NCI-H2196 (cell line): ENCODE results near the gene DCAF15.

Source experiments
- DNase-seq: peaks from one replicate; lab custom pipeline; 2025; ENCODE audit not compliant: unreplicated experiment; lab: John Stamatoyannopoulos, UW

Gene DCAF15

GRCh38 chr19:13974073-13974472, 21.8 kb downstream of the DCAF15 start:
- DNase-seq: peak; percentile 93

- DNase-seq: no peak
Measured at GRCh38 chr19:13975870-13976269, 23.6 kb downstream of the DCAF15 start.

GRCh38 chr19:13976446-13976845, 24.1 kb downstream of the DCAF15 start:
- DNase-seq: no peak

GRCh38 chr19:13977803-13978202, 25.5 kb downstream of the DCAF15 start:
- DNase-seq: no peak

DNA sequence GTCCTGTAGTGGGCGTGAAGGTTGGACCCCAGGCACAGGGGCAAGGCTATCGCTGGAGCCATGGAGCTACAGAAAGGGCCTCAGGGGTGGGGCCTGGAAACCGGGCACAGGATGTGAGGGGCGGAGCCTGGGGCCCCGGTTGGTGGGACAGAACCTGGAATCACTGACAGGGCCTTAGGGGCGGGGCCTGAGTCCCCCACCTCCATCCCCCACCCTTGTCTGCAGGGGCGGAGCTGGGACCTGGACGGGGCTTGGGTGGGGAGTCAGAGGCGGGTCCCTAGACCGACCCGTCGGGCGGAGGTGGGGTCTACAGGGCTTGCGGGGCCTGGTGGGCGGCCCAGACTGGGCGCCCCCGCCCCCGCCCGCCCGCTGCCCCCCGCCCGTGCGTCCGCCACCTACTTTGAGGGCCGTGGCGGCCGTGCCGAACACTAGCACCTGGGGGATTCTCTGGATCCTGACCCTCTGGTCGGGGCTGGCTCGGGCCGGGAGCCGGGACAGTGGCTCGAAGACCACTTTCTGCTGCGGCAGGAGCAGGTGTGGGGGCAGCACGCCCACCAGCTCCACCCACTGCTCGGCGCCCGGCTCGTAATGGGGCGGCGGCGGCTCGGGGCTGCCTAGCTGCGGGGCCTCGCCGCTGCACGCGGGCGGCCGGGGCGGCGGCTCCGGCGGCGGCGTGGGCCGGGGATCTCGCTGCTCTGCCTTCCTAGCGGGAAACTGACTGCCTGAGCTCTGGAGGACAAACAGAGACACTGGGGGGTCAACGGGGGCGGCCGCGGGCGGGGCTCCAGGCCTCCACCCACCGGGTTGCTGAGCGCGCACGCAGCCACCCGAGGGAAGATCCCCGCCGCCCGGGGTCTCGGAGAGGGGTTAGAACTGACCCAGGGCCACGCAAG, 26.3 kb downstream of the DCAF15 start:
- DNase-seq: no peak

GRCh38 chr19:13979244-13979615, 26.9 kb downstream of the DCAF15 start:
- no peak for DNase-seq

DNA sequence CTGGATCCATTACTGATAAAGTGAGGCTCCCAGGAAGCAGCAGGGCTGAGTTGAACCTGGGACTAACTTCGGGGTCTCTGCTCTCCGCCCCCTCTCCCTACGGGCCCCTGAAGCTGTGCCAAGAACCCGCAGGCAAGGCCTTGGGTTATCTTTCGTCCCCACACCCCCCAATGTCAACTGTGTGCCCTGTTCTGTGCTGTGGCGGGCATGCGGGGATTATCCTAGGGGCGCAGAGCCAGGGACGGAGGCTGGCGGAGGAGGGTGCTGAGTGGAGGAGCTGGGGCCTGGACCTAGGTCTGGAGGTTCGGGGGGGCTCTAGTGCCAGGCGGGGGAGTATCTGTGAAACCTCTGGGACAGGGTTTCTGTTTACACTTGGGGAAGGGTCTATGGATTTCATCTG, 27.4 kb downstream of the DCAF15 start:
- no peak for DNase-seq

DNA sequence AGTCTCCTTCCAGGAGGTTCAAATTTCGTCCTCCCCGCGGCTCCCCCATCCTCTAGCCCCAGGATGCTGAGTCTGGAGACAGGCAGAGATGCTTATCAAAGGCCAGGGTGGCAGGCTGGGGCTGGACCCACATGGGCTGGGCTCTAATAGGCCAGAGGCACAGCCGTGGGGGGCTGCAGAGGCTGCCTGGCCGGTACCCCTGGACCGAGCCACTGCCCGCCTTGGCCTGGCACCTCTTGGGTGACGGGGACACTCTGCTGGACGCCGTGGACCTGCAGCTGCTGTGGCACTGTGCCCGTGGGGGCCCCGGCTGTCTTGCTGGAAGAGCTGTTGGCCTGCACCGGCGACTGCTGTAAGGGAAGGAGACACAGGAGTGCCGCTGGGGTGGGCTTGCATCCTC, 28.0 kb downstream of the DCAF15 start:
- no peak for DNase-seq

DNA sequence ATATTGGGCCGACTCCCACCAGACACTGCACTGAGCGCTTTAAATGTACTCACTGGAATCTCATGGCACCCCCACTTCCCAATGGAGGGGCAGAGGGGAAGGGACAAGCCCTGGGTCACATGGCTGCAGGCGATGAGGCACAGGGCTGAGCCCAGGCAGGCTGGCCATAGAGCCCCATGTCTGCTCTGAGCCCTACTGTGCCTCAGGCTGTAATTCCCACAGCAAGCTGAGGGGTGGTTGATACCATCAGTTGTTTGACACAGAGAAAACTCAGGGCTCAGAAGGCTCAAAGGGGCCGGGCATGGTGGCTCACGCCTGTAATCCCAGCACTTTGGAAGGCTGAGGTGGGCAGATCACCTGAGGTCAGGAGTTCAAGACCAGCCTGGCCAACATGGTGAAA, 28.7 kb downstream of the DCAF15 start:
- DNase-seq: no peak

- DNase-seq: no peak
Measured at GRCh38 chr19:13981467-13981866, 29.2 kb downstream of the DCAF15 start.

- DNase-seq: no peak
Measured at GRCh38 chr19:13981988-13982501, 29.7 kb downstream of the DCAF15 start.

DNA sequence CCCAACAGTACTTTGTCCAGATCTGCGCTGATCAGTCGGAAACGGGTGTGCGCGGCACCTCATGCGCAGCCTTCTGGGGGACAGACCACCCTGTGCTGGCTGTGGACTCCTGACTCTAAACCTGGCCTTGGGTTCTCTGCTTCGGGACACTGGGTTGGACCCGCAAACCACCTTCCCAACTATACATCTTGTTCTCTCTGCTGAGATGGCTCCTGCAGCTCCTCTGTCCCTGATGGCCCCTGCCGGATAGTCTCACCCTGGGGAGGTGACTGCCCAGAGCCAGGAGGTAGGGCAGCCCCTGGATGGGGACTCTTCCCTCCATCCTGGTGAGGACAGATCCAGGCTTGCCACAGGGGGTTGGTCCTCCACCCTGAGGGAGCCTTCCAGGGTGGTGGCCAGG, 30.5 kb downstream of the DCAF15 start:
- DNase-seq: no peak

DNA sequence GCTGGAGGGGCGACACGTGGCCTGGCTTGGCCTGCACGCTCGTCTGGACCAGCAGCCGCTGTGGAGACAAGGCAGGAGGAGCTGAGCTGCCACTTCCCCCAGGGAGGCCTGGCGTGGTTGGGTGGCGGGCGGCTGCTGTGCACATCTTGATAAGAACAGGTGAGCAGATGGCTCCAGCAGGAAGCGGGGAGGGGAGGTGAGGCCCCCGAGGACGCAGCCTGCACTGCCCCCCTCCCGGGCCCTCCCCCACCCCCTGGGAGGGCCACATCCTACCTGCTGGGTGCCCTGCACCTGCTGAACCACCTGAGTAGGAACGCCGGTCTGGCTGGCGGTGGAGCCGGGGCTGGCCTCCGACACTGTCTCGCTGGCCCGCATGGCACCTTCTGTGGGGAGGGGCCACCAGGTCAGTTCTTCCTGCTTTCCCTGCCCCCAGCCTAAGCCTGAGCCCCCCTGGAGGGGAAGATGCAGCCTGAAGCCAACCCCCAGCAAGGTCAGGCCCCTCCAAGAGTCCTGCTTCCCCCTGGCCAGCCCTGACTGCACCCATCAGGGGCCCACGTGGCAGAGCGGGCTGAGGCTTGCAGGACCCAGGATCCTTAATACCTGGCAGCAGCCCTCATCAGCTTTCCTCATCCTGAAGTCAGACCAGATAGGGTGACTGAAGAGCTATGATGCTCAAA, 31.0 kb downstream of the DCAF15 start:
- DNase-seq: peak; percentile 90

DNA sequence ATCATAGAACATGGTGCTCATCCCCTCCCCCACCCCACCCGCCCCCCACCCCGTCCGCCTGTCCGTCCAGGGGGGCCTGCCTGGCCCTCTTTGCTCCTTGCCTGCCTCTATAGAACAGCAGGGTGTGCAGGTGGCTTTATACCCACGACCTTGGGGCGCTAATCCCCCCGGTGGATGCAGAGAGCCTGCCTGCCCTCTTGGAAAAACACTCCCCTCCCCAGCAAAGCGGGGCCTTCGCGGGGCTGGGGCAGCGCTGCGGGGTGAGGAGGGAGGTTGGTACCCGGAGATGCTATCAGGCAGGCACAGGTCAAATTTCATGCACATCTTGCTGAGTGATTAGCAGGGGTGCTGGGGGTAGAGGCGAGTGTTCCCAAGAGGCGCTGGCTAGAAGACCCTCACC, 31.9 kb downstream of the DCAF15 start:
- no peak for DNase-seq

DNA sequence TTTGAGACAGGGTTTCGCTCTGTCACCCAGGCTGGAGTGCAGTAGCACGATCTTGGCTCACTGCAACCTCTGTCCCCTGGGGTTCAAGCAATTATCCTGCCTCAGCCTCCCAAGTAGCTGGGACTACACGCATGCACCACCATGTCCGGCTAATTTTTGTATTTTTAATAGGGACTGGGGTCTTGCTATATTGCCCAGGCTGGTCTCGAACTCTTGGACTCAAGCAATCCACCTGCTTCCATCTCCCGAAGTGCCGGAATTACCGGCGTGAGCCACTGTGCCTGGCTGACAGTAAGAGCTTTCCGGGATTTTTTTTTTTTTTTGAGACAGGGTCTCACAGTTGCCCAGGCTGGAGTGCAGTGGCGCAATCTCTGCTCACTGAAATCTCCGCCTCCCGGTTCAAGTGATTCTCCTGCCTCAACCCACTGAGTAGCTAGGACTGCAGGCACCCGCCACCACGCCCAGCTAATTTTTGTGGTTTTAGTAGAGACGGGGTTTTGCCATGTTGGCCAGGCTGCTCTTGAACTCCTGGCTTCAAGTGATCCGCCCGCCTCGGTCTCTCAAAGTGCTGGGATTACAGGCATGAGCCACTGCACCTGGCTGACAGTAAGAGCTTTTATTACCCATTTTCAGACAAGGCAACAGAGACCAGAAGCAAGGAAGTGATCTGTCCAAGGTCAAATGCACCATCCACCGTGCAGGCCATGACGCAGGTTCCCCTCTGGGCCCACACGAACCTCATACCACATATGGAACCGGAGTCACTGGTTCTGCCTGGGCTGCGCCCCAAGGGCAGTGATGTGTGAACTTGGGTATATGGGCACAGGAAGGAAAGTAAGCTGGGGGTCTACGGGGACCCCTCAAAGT, 32.8 kb downstream of the DCAF15 start:
- DNase-seq: peak; percentile 51

GRCh38 chr19:13985771-13986347, 33.5 kb downstream of the DCAF15 start:
- DNase-seq: peak; percentile 74

GRCh38 chr19:13986348-13986904, 34.1 kb downstream of the DCAF15 start:
- DNase-seq: peak; percentile 84

- peak; percentile 48 for DNase-seq
Measured at GRCh38 chr19:13987101-13987890, 35.0 kb downstream of the DCAF15 start.

DNA sequence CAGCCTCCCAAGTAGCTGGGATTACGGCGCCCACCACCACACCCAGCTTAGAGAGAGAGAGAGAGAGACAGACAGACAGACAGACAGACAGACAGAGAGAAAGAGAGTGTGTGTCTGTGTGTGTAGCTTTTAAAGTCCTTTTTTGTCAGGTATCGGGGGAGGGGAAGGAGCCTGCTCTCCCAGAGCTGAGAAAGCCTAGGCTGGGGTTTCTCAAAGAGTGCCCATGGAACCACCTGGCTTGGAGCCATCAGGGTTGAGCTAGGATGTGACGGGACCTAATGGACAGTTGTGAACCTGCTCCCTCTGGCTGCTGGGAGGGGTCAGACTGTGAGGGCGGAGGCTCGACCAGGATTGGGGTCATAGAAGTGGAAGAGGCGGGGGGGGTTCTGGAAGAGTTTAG, 37.2 kb downstream of the DCAF15 start:
- peak; percentile 15 for DNase-seq

- no peak for DNase-seq
Measured at GRCh38 chr19:13990085-13990484, 37.8 kb downstream of the DCAF15 start.
